ENCODE results near the gene TH. TPM values are rescaled to one million over a fixed set of nuclear protein-coding genes. Genes with fewer than 3 reads are reported as not detected.

The TH gene
- not detected in 2 replicates for total RNA-seq (2014; rRNA removed; shearing (Covaris generic))
- 0.34 TPM in 1 of 2 replicates, not detected in the other for polyA plus RNA-seq (2016; fragmentation: Nextera tagmentation; extraction: Ambion mirVana)
- long read RNA-seq = 0 reads

DNA sequence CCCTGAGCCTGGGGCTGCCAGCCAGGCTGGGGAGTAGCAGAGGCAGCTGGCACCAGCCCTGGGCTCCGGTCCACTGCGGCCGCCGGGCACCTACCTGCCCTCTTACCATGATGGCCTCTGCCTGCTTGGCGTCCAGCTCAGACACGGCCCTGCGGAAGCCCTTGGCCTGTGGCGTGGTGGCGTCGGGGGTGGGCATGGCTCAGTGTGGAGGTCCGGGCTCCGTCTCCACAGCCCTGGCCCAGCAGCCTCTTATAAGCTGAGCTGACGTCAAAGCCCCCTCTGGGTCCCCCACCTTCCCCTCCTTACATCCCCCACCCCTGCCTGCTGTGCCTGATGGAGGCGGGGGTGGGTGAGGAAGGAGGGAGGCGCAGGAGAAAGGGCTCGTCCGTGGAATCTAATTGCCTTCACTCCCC, at the start of gene TH:
Gene TH (minus strand): TSS at position 225 of the 413 bp plus-strand sequence. CDS start 29 bp downstream, at position 196.
- Histone ChIP-seq H3K4me1 (ENCODE audit: insufficient read depth) (no peaks in the 10 kb centered on the region), H3K4me3 (no peak within 1 kb of the TSS), H3K4me2 (no peak within 1 kb of the TSS), H3K9me2 (ENCODE audit: insufficient read depth) (no peaks in the 10 kb centered on the region), H3K27ac (ENCODE audit: low read depth) (no peak within 1 kb of the TSS), H3K36me3 (ENCODE audit: insufficient read depth) (no peaks in the 10 kb centered on the region), H4K20me1 (replicated peaks; ENCODE audit: insufficient read depth) (no peaks in the 10 kb centered on the region), H3F3A (replicated peaks; ENCODE audit: low read depth) (no peaks in the 10 kb centered on the region), H3K79me2 (replicated peaks; ENCODE audit: insufficient read depth) (no peaks in the 10 kb centered on the region), H2AFZ (no peak within 1 kb of the TSS), H3K27me3 (ENCODE audit: insufficient read depth) (no peaks in the 10 kb centered on the region)
- H3K9me3 Mint-ChIP-seq = no peaks in the 10 kb centered on the region
- no peaks in the 10 kb centered on the region for H3K36me3 Mint-ChIP-seq (ENCODE audit: low read depth)
- no peaks in the 10 kb centered on the region for H3K4me1 Mint-ChIP-seq
- no peak for TF ChIP-seq STAT1 (IDR thresholded peaks at IDR 0.05; ENCODE audit: unreplicated experiment)
- TF ChIP-seq JUNB (IDR thresholded peaks at IDR 0.05; ENCODE audit: unreplicated experiment) = no peak
- no peak for TF ChIP-seq POLR2AphosphoS5 (IDR thresholded peaks at IDR 0.05; ENCODE audit: low read depth)
- no peak for TF ChIP-seq EZH2phosphoT487 (IDR thresholded peaks at IDR 0.05; ENCODE audit: unreplicated experiment)
- TF ChIP-seq CREB1 (CRISPR knock-in tag; IDR thresholded peaks at IDR 0.05; ENCODE audit: low read depth) = no peak
- TF ChIP-seq ZNF331 (CRISPR knock-in tag; IDR thresholded peaks at IDR 0.05; ENCODE audit: low read depth) = no peak
- no peak for TF ChIP-seq ZNF462 (CRISPR knock-in tag; IDR thresholded peaks at IDR 0.05)
- TF ChIP-seq, protein P1, sequence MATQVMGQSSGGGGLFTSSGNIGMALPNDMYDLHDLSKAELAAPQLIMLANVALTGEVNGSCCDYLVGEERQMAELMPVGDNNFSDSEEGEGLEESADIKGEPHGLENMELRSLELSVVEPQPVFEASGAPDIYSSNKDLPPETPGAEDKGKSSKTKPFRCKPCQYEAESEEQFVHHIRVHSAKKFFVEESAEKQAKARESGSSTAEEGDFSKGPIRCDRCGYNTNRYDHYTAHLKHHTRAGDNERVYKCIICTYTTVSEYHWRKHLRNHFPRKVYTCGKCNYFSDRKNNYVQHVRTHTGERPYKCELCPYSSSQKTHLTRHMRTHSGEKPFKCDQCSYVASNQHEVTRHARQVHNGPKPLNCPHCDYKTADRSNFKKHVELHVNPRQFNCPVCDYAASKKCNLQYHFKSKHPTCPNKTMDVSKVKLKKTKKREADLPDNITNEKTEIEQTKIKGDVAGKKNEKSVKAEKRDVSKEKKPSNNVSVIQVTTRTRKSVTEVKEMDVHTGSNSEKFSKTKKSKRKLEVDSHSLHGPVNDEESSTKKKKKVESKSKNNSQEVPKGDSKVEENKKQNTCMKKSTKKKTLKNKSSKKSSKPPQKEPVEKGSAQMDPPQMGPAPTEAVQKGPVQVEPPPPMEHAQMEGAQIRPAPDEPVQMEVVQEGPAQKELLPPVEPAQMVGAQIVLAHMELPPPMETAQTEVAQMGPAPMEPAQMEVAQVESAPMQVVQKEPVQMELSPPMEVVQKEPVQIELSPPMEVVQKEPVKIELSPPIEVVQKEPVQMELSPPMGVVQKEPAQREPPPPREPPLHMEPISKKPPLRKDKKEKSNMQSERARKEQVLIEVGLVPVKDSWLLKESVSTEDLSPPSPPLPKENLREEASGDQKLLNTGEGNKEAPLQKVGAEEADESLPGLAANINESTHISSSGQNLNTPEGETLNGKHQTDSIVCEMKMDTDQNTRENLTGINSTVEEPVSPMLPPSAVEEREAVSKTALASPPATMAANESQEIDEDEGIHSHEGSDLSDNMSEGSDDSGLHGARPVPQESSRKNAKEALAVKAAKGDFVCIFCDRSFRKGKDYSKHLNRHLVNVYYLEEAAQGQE (IDR thresholded peaks at IDR 0.05; ENCODE audit: unreplicated experiment) = no peak
- no peak for TF ChIP-seq ZNF114 (CRISPR knock-in tag; IDR thresholded peaks at IDR 0.05)
- TF ChIP-seq ETS1 (IDR thresholded peaks at IDR 0.05) = no peak
- TF ChIP-seq NANOG (IDR thresholded peaks at IDR 0.05; ENCODE audit: borderline replicate concordance) = no peak
- TF ChIP-seq, protein P2, sequence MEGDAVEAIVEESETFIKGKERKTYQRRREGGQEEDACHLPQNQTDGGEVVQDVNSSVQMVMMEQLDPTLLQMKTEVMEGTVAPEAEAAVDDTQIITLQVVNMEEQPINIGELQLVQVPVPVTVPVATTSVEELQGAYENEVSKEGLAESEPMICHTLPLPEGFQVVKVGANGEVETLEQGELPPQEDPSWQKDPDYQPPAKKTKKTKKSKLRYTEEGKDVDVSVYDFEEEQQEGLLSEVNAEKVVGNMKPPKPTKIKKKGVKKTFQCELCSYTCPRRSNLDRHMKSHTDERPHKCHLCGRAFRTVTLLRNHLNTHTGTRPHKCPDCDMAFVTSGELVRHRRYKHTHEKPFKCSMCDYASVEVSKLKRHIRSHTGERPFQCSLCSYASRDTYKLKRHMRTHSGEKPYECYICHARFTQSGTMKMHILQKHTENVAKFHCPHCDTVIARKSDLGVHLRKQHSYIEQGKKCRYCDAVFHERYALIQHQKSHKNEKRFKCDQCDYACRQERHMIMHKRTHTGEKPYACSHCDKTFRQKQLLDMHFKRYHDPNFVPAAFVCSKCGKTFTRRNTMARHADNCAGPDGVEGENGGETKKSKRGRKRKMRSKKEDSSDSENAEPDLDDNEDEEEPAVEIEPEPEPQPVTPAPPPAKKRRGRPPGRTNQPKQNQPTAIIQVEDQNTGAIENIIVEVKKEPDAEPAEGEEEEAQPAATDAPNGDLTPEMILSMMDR (conservative IDR thresholded peaks at IDR 0.05; ENCODE audit: low read depth in 2 of 2) = no peak
- no peak for TF ChIP-seq EZH2 (IDR thresholded peaks at IDR 0.05; ENCODE audit: low read depth, unreplicated experiment)
- no peak within 1 kb of the TSS for H3K27ac Mint-ChIP-seq
- no peak within 1 kb of the TSS for H3K4me3 Mint-ChIP-seq
- no peak for ATAC-seq
- DNase-seq (ENCODE audit: low spot score) = no peak
- peaks cover 23% of the 10 kb centered on the region for H3K27me3 Mint-ChIP-seq (ENCODE audit: insufficient read depth, low read depth, poor library complexity)

All from GM23338 (cell line).